ENCODE measurements around the gene ARHGAP19. TPM values are rescaled to one million over a fixed set of nuclear protein-coding genes. Genes with fewer than 3 reads are reported as not detected.

ARHGAP19 gene
- total and polyA plus RNA-seq, 9 donors: 8.5 to 19.9 (median 10.9) TPM

DNA sequence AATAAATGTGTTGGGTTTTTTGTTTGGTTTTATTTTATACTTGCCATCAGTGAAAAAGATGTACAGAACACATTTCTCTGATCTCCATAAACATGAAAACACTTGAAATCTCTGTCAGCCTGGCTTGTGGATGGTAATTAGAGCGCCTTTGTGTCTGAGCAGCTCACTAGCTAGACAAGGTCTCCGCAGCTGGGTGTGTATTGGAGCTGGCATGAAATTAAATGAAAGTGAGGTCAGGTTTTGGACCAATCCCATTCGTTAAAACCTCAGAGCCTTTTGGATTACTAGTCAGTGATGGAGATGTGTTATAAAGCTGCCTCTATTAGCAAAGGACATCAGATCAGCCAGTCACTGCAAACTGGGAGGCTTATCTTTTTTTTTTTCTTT, 29.4 kb upstream of the ARHGAP19 start:
- Histone ChIP-seq H3K9me3 (replicated peaks; ENCODE audit: control insufficient read depth, low read depth, low read length) (no peaks in the 10 kb centered on the region), H3K27me3 (ENCODE audit: control insufficient read depth, insufficient read depth, low read length) (peaks cover 21% of the 10 kb centered on the region), H3K4me1 (ENCODE audit: control insufficient read depth, insufficient read depth, low read length) (peaks cover 29% of the 10 kb centered on the region), H3K4me3 (ENCODE audit: low read length) (no peak overlapping the region), H3K27ac (ENCODE audit: low read length) (peak overlapping the region; percentile 52), H3K36me3 (ENCODE audit: control insufficient read depth, insufficient read depth, low read length) (no peaks in the 10 kb centered on the region)
- 60% methylated on average over 1 of the region's 3 CpGs for WGBS (ENCODE audit: insufficient coverage)
- DNase-seq: no peak

DNA sequence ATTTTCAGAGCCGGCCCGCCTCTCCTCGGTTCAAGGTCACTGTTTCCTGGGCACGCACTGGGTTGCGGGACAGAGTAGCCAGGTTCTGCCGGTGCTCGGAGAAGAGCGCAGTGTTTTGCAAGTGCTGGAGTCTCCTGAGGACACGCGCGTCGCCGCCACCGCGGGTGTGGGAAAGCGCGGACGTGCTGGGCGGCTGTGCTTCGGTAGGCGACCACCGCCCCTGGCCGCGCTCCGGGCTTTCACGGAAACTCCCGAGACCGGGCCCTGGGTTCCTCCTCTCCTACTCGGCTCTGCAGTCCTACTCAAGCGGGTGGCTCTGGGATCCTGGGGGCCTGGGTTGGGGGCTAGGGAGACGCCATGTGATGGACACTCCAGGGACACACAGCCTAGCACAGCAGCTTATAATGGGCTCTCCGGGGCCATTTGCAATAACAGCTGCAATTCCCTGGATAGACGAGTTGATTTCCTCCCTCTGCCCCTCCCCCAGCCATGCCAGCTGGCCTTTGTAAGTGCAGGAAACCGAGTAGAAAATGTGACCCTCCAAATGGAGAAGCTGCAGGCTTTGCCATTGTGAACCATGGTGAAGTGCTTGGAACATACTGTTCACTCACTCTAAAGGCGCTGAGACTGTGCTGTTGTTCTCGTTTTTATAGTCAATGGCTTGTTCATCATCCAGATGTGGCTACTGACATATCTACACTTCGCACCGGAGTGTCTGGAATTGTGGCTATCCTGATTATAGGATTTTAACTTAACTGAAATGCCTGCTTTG, 28.8 kb upstream of the ARHGAP19 start:
- DNase-seq: peak; percentile 78
- Histone ChIP-seq H3K36me3 (ENCODE audit: control insufficient read depth, insufficient read depth, low read length) (no peaks in the 10 kb centered on the region), H3K4me3 (ENCODE audit: low read length) (peak overlapping the region; percentile 24), H3K27me3 (ENCODE audit: control insufficient read depth, insufficient read depth, low read length) (peaks cover 21% of the 10 kb centered on the region), H3K4me1 (ENCODE audit: control insufficient read depth, insufficient read depth, low read length) (peaks cover 29% of the 10 kb centered on the region), H3K27ac (ENCODE audit: low read length) (peak overlapping the region; percentile 52), H3K9me3 (replicated peaks; ENCODE audit: control insufficient read depth, low read depth, low read length) (no peaks in the 10 kb centered on the region)
- 11% methylated on average over 31 of the region's 38 CpGs for WGBS (ENCODE audit: insufficient coverage)

- no peak for DNase-seq
- H3K27ac ChIP-seq (ENCODE audit: low read length): no peak overlapping the region
Measured at GRCh38 chr10:97320480-97321031, 28.1 kb upstream of the ARHGAP19 start.

DNA sequence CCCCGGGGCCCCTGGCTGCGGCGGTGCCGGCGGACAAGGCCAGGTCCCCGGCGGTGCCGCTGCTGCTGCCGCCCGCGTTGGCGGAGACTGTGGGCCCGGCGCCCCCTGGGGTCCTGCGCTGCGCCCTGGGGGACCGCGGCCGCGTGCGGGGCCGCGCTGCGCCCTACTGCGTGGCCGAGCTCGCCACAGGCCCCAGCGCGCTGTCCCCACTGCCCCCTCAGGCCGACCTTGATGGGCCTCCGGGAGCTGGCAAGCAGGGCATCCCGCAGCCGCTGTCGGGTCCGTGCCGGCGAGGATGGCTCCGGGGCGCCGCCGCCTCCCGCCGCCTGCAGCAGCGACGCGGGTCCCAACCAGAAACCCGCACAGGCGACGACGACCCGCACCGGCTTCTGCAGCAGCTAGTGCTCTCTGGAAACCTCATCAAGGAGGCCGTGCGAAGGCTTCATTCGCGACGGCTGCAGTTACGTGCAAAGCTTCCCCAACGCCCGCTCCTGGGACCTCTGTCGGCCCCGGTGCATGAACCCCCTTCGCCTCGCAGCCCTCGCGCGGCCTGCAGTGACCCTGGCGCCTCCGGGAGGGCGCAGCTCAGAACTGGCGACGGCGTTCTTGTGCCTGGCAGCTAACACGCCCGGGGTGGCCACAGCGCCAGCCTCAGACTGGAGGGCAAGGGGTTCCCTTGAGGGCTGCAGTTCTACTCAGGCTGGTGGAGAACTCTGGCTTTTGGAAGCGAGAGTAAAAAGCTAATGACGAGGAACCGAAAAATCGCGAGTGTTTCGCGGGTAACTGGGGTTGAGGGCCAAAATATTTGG, 27.4 kb upstream of the ARHGAP19 start:
- Histone ChIP-seq H3K4me3 (ENCODE audit: low read length) (peak overlapping the region; percentile 24), H3K4me1 (ENCODE audit: control insufficient read depth, insufficient read depth, low read length) (peaks cover 29% of the 10 kb centered on the region), H3K27ac (ENCODE audit: low read length) (peak overlapping the region; percentile 23), H3K9me3 (replicated peaks; ENCODE audit: control insufficient read depth, low read depth, low read length) (no peaks in the 10 kb centered on the region), H3K27me3 (ENCODE audit: control insufficient read depth, insufficient read depth, low read length) (peaks cover 21% of the 10 kb centered on the region), H3K36me3 (ENCODE audit: control insufficient read depth, insufficient read depth, low read length) (no peaks in the 10 kb centered on the region)
- under 1% methylated on average over 83 of the region's 83 CpGs for WGBS (ENCODE audit: insufficient coverage)
- DNase-seq: peak; percentile 44

More at GRCh38 chr10:97320480-97321031, 28.1 kb upstream of the ARHGAP19 start:
- Histone ChIP-seq H3K4me3 (ENCODE audit: low read length) (peak overlapping the region; percentile 24), H3K4me1 (ENCODE audit: control insufficient read depth, insufficient read depth, low read length) (peaks cover 29% of the 10 kb centered on the region), H3K36me3 (ENCODE audit: control insufficient read depth, insufficient read depth, low read length) (no peaks in the 10 kb centered on the region), H3K9me3 (replicated peaks; ENCODE audit: control insufficient read depth, low read depth, low read length) (no peaks in the 10 kb centered on the region), H3K27me3 (ENCODE audit: control insufficient read depth, insufficient read depth, low read length) (peaks cover 21% of the 10 kb centered on the region)
- 4% methylated on average over 19 of the region's 24 CpGs for WGBS (ENCODE audit: insufficient coverage)

GRCh38 chr10:97318772-97319651, 26.6 kb upstream of the ARHGAP19 start, which contains the start of gene FRAT1:
TSS of gene FRAT1 (plus strand) at chr10:97319271. CDS start at chr10:97319454, 183 bp downstream.
- peak; percentile 93 for DNase-seq
- Histone ChIP-seq H3K4me3 (ENCODE audit: low read length) (peak within 1 kb of the TSS; percentile 68), H3K9me3 (replicated peaks; ENCODE audit: control insufficient read depth, low read depth, low read length) (no peaks in the 10 kb centered on the region), H3K27me3 (ENCODE audit: control insufficient read depth, insufficient read depth, low read length) (peaks cover 21% of the 10 kb centered on the region), H3K4me1 (ENCODE audit: control insufficient read depth, insufficient read depth, low read length) (peaks cover 29% of the 10 kb centered on the region), H3K36me3 (ENCODE audit: control insufficient read depth, insufficient read depth, low read length) (no peaks in the 10 kb centered on the region), H3K27ac (ENCODE audit: low read length) (peak within 1 kb of the TSS; percentile 91)
- under 1% methylated on average over 66 of the region's 79 CpGs for WGBS (ENCODE audit: insufficient coverage)

DNA sequence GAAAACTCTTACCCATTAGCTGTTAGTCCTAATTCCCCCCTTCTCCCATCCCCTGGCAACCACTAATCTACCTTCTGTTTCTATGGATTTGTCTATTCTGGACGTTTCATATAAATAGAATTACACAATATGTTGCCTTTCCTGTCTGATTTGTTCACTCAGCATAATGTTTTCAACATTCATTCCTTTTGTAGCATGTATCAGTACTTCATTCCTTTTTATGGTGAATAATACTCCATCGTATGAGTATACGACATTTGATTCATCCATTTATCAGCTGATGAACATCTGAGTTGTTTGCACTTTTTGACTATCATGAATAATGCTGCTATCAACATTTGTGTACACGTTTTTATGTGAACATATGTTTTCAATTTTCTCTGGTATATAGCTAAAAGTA, 22.2 kb upstream of the ARHGAP19 start:
- Histone ChIP-seq H3K4me3 (ENCODE audit: low read length) (no peak overlapping the region), H3K9me3 (replicated peaks; ENCODE audit: control insufficient read depth, low read depth, low read length) (no peaks in the 10 kb centered on the region), H3K27ac (ENCODE audit: low read length) (no peak overlapping the region), H3K4me1 (ENCODE audit: control insufficient read depth, insufficient read depth, low read length) (peaks cover 2% of the 10 kb centered on the region), H3K36me3 (ENCODE audit: control insufficient read depth, insufficient read depth, low read length) (no peaks in the 10 kb centered on the region), H3K27me3 (ENCODE audit: control insufficient read depth, insufficient read depth, low read length) (peaks cover 2% of the 10 kb centered on the region)
- DNase-seq: no peak
- WGBS (ENCODE audit: insufficient coverage): no CpG with 5 or more reads among the region's 4 CpGs

- Histone ChIP-seq H3K36me3 (ENCODE audit: control insufficient read depth, insufficient read depth, low read length) (no peaks in the 10 kb centered on the region), H3K27ac (ENCODE audit: low read length) (no peak overlapping the region), H3K9me3 (replicated peaks; ENCODE audit: control insufficient read depth, low read depth, low read length) (no peaks in the 10 kb centered on the region), H3K4me1 (ENCODE audit: control insufficient read depth, insufficient read depth, low read length) (no peaks in the 10 kb centered on the region), H3K27me3 (ENCODE audit: control insufficient read depth, insufficient read depth, low read length) (no peaks in the 10 kb centered on the region), H3K4me3 (ENCODE audit: low read length) (no peak overlapping the region)
- 82% methylated on average over 5 of the region's 6 CpGs for WGBS (ENCODE audit: insufficient coverage)
- no peak for DNase-seq
Measured at GRCh38 chr10:97312897-97313296, 20.5 kb upstream of the ARHGAP19 start.

- 88% methylated on average over 3 of the region's 4 CpGs for WGBS (ENCODE audit: insufficient coverage)
- no peaks in the 10 kb centered on the region for H3K9me3 ChIP-seq (replicated peaks; ENCODE audit: control insufficient read depth, low read depth, low read length)
- no peaks in the 10 kb centered on the region for H3K36me3 ChIP-seq (ENCODE audit: control insufficient read depth, insufficient read depth, low read length)
- no peaks in the 10 kb centered on the region for H3K4me1 ChIP-seq (ENCODE audit: control insufficient read depth, insufficient read depth, low read length)
- DNase-seq: no peak
- H3K27ac ChIP-seq (ENCODE audit: low read length): no peak overlapping the region
- no peaks in the 10 kb centered on the region for H3K27me3 ChIP-seq (ENCODE audit: control insufficient read depth, insufficient read depth, low read length)
- H3K4me3 ChIP-seq (ENCODE audit: low read length): no peak overlapping the region
Measured at GRCh38 chr10:97311111-97311626, 18.7 kb upstream of the ARHGAP19 start.

- Histone ChIP-seq H3K9me3 (replicated peaks; ENCODE audit: control insufficient read depth, low read depth, low read length) (no peaks in the 10 kb centered on the region), H3K36me3 (ENCODE audit: control insufficient read depth, insufficient read depth, low read length) (no peaks in the 10 kb centered on the region), H3K27me3 (ENCODE audit: control insufficient read depth, insufficient read depth, low read length) (no peaks in the 10 kb centered on the region), H3K4me1 (ENCODE audit: control insufficient read depth, insufficient read depth, low read length) (no peaks in the 10 kb centered on the region), H3K4me3 (ENCODE audit: low read length) (no peak overlapping the region), H3K27ac (ENCODE audit: low read length) (no peak overlapping the region)
- DNase-seq: no peak
- WGBS (ENCODE audit: insufficient coverage): 55% methylated on average over 6 of the region's 10 CpGs
Measured at GRCh38 chr10:97307866-97308780, 15.7 kb upstream of the ARHGAP19 start.

All from muscle of leg (tissue), 11 donors.